Activated CD8-positive, alpha-beta memory T cell treated with anti-CD3 and anti-CD28 coated beads, Interleukin-2, amount 50 U/mL, for 24 hours (primary cell): ENCODE data around the gene DYNC2LI1.

Source experiments
- DNase-seq: peaks from one replicate; pipeline ENCODE4 v3.0.0-alpha.2; 2020; ENCODE audit errors: extremely low read depth

The DYNC2LI1 gene

DNA sequence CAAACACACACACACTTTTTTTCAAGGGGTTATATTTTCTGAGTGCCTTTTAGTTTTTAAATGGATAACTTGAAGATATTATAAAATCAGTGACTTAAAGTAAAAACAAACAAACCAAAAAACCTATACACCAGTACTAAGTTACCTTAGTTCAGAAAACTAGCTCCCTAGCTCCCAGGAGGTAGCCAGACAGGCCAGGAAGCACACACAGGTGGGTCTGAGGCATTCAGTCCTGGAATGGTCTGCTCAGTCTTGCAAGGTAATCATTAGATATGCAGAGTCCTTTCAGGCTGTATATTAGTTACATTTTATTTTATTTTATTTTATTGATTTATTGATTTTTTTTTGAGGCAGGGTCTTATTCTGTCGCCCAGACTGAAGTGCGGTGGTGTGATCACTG lies 10.7 kb upstream of the DYNC2LI1 start:
- DNase-seq = no peak

DNA sequence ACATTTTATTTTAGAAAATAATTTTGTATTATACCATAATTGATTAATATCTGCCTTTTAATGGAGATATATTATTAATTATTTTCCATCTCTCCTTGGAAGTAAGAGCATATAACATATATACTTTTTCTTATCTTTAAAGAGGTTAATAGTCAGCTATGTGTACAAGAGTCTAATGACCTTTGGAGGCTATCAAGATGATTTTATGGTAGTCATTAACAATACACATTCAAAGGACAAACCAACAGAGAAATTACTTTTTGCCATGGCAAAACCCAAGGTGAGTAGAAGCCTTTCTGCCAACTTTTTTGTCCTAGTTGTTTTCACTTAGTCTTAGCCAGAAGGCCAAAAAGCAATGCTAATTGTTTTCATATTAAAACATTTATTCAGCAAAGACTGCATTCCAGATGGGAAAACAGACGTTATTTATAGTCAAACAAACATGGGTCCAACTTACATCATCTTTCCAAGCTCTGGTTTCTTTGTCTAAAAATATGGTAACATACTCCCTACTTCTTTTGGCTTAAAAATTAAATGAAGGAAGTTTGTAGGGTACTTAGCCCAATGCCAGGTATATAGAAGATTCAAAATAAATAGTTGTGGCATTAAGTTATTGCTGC lies 9.6 kb upstream of the DYNC2LI1 start:
- DNase-seq = no peak

DNA sequence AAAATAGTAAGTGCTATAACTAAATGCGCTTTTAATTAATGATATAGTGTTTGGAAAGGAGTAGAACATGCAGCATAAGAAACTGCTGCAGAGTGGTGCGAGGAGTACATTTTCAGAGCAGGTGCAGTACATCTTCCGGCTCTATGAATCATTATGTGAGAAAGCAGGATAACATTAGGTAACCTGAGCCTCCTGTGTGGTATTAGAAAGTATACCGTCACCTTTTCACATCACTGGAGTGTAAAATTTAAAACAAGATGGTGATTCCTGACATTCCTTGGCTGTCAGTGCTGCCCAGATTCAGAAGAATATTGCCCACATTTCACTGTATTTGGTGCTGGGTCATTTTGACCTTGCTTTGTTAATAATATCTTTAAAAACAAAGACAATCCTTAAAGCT lies 7.8 kb upstream of the DYNC2LI1 start:
- DNase-seq = no peak

DNA sequence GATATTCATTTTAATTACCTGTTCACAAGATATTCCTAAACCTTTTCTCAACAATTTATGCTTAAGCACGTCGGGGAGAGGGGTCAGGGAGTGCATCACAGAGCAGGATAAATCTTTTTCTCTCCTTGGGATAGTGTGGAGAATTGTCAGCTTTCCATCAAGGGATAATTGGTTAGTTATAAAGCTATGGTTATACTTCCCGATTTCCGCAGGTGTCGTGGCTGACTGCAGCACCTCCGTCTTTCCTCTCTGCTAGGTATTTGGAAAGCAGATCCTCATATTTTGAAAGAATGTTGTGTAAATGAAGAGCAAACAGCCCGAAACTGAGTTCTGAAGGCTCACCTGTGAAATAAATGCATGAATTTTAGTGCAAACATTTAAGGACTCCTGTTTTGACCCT lies 778 bp downstream of the DYNC2LI1 start:
- no peak for DNase-seq

DNA sequence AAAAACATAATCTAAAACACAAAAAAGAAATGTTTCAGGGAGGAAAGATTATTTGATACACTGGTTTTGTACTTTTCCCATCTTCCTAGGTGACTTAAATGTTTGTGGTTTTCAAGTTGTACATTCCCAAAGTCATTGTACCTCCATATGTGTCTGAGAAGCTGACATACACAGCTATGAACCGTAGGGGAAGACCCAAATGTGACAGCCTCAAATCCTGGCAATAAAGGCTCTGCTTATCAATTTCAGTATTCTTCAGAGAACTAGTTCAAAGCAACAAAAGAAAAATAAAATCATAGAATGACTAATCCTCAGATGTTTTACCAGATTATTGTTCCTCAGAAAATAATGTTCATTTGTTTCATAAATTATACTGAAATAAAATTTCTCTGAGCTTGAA lies 2.5 kb downstream of the DYNC2LI1 start:
- no peak for DNase-seq

DNA sequence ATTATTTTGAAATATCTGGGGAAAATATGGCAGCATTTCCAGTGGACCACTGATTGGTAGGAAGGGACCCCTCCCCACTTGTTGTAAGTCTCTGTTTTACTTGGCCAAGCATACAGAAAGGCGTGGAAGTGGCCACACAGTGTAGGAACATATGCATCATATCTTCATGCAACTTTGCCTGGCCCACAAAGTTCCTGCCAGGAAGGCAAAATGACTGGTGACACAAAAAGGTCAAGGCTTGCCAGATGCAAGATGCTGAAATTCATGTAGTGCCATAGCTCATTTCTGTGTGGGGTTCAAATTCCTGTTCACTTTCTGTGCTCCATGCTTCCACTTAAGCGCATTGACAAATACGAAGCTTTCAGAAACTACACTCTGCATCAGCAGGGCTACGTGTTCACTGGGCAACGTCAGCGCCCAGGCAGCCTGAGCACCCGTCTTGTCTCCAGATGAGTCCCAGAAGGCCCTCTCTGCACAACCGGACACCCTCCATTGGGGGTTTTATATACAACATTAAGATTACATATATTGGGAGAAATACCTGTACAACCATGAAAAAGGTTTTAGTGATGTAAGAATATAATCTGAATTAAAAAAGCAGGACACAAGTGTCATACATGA lies 3.6 kb downstream of the DYNC2LI1 start:
- no peak for DNase-seq

DNA sequence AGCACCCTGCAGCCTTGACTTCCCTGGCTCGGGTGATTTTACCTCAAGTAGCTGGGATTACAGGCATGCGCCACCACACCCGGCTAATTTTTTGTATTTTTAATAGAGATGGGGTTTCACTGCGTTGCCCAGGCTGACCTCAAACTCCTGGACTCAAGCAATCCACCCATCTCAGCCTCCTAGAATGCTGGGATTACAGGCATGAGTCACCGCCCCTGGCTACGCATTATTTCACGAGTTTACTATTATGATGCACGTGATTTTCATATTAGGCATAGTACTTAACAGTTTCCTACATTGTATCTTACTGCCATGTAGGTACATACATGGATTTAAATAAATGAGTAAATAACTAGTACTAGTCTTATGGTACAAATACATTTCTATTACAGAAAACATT lies 4.4 kb downstream of the DYNC2LI1 start:
- no peak for DNase-seq

DNA sequence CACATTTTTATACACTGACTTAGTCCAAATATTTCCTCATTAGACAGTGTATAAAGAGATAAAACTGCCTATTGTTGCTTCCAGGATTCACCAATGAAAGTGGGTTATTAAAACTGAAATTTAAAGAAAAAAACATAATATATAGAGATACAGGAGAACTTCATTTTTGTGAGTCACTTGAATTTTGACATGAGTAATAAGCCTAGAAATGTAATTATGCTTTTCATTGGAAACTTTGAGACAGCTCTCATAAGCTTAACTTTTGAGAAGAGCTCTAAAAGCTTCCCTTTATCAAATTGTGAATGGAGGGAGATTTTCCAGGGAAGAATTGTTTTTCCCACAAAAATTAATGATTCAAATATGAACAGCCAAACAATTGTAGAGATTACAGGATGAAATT lies 14.1 kb downstream of the DYNC2LI1 start:
- no peak for DNase-seq

DNA sequence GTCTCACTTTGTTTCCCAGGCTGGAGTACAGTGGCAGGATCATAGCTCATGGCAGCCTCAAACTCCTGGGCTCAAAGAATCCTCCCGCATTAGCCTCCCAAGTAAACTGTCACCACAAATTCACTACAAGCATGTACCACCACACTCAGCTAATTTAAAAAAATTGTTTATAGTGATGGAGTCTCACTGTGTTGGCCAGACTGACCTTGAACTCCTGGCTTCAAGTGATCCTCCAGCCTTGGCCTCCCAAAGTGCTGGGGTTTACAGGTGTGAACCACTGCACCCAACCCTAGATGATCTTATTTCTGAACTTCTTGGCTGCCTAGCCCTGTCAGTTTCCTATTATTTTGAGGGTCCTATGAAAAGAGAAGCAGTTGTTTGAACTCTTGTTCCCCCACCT lies 14.8 kb downstream of the DYNC2LI1 start:
- DNase-seq = no peak

DNA sequence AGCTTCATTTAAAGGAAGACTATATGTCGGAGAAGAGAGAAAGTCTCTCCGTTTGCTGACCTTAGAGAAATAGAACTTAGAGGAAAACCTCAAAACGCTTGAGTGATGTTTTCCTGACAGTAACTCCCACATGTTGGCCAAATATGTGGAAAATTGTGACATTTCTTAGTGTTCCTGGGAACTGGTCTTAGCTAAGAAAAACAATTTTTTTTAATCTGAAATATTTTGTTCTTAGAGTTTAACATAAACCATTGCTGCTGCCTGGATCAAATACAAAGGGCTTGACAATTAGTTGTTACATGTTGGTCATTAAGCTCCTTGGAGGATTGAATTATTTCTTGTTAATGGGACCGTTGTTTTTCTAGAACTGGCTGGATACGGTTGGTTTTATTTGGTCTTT lies 16.3 kb downstream of the DYNC2LI1 start:
- DNase-seq = no peak

DNA sequence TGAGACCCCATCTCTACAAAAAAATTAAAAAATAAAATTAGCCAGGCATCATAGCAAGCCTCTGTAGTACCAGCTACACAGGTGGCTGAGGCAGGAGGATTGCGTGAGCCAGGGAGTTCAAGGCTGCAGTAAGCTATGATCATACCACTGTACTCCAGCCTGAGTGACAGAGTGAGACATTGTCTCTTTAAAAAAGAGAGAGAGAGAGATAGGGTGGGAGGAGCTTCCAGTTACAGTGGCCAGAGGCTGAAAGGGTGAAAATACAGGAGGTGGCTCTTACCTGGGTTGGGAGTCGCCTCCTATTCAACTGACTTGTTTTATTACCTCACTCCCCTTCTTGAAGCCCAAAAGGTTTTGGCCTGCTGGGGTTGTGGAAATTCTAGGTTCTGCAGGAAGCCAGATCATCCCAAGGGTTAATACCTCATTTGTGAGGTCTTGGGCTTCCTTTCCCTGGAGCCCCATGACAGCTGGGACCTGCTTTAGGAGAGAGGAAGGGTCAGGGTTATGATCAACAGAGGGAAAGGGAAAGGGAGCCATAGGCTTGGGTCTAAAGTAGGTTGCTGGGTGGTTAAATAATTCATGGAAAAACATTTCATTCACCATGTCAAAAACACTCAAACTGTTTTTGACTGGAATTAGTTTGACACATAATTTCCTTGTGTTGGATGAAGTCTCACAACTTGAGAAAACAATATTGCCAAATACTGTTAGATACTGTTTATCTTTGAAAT lies 17.4 kb downstream of the DYNC2LI1 start:
- no peak for DNase-seq

DNA sequence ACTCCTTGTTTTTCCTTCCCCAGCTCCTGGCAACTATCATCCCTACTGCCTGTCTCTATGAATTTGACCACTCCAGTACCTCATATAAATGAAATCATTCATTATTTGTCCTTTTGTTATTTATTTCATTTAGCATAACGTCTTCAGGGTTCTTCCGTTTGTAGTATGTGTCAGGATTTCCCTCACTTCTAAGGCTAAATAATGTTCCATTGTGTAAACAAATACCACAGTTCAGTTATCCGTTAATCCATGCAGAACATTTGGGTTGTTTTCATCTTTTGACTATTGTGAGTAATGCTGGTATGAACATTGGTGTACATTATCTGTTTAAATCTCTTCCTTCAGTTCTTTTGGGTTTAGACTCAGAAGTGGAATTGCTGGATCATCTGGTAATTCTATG lies 18.8 kb downstream of the DYNC2LI1 start:
- no peak for DNase-seq

DNA sequence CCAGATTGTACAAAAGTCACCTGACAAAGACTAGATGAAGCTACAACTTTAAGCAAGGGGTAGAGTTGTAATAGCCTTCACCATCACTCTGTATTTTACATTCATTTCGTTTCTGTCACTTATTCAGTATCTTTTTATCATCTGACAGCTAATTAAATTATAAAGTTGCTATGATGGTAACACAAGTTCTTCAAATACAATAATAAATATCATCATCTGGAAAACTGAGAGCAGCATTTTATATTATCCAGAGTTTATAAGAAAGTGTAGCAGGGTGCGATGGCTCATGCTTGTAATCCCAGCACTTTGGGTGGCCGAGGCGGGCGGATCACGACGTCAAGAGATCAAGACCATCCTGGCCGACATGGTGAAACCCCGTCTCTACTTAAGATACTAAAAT lies 21.1 kb downstream of the DYNC2LI1 start:
- no peak for DNase-seq

DNA sequence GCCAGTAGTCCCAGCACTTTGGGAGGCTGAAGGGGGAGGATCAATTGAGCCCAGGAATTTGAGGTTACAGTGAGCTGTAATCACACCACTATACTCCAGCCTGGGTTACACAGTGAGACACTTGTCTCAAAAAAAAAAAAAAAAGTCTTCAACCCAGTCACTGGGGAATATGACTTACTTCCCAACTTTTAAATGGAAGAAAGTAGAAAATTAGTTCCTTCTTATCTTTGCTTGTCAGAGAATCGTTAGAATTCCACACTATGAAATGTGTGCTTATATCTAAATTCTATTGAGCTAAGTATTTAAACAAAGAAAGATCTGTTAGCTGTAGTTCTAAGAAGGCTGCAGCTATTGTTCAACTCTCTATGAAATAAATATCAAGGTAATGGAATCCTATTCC lies 22.4 kb downstream of the DYNC2LI1 start:
- DNase-seq = no peak

DNA sequence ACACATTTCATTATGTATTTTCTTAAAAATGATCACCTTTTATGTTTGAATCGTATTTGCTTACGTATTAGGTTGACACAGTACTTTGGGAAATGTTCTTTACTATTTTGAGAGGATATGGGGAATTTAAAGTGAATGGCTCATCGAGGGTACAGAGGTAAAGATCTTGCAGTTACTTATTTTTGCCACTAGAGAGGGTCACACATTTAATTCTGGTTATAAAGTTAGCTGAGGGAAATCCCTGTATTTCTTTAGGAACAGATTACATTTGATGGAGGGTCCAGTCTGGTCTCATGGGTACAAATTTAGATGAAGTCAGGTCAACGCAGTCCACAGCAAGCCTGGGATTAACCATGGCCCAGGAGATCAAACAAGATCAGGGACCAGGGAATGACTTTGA lies 24.5 kb downstream of the DYNC2LI1 start:
- no peak for DNase-seq

DNA sequence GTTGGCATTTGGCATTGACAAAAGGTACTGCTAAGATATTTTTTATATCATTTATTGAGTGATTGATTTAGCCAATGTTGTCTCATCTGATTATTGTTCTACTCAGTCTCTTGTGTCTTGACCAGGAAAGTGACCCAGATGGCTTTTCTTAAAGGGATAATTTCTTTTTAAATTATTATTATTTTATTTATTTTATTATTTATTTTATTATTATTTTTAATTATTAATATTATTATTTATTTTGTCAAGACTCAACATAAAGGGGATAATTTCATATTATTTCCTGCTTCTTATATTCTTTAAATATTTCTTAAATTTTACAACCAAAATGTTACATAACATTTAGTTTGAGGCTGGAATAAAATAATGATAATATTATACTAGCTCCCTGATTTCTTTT lies 27.1 kb downstream of the DYNC2LI1 start:
- no peak for DNase-seq

DNA sequence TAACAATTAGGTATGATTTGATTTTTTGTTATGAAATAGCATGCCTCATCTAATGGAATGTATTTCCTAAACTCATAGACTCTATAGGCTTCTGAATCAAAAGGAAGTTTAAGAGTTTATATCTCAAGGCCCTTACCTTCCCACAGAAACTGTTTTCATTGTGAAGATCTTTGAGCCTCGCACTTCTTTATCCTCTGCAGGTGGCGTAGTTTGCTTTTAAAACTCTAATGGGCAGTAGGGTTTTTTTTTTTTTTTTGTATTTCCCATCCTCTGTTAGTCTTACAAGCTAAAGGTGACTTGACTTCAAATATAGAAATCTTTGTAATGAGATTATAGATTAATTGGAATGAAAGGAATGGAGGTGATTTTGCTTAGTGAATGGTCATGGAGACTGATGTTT lies 28.3 kb downstream of the DYNC2LI1 start:
- no peak for DNase-seq

DNA sequence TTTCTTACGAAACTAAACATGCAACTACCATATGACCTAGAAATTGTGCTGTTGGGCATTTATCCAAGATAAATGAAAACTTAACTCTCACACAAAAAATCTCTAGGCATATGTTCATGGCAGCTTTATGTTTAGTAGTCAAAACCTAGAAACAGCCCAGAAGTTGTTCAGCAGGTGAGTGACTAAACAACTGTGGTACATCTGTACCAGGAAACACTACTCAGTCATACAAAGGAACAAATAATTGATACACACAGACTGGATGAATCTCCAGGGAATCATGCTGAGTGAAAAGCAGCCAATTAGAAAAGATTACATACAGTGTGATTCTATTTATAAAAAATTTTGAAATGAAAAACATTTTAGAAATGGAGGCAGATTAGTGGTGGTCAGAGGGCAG lies 29.3 kb downstream of the DYNC2LI1 start:
- DNase-seq = no peak

DNA sequence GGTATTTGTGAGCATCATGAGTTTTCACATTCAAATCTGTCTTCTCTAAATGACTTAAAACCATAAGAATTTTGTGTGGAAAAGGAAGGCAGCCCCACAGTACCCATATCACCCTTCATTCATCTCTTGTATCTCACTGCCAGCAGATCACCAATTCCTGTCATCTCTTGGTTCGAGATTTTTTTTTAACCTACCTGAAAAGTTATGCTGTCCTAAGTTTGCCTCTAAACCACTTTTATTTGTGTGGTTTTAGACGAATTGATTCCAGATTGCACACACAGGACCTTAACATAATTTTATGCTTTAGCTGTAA lies 32.8 kb downstream of the DYNC2LI1 start:
- no peak for DNase-seq

DNA sequence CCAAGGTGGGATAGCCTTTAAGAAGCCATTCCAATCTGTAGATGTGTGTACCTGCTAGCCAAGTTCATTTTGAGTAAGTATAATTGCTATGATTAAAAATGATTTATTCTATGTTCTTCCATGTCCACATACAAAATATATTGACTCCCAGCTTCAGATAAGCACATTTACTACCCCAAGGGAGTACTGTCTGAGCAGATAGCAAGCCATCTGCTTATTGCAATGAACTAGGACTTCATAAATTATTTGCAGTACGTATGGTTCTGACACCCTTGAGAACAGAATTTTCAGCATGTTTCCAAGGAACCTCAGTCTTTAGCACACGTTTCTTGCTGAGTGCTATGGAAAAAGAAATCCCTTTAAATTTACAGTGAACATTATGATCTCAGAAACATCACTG lies 36.6 kb downstream of the DYNC2LI1 start:
- DNase-seq = no peak

DNA sequence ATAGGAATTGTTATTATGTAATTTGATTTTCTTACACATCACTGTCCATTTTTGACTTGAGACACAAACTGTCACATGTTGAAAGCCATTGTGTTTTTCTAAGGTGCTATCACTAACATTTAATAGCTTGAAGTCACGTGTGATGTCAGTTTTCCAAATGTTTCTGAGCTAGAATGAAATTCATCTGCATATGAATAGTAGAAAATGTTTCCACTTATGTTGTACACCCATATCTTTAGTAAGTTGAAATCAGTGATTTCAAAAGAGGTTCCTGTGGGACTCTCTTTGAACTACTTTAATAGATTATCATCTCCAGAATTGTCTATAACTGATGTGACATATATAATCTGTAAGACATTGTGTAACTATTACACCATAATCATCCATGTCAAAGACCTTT lies 37.0 kb downstream of the DYNC2LI1 start:
- no peak for DNase-seq

DNA sequence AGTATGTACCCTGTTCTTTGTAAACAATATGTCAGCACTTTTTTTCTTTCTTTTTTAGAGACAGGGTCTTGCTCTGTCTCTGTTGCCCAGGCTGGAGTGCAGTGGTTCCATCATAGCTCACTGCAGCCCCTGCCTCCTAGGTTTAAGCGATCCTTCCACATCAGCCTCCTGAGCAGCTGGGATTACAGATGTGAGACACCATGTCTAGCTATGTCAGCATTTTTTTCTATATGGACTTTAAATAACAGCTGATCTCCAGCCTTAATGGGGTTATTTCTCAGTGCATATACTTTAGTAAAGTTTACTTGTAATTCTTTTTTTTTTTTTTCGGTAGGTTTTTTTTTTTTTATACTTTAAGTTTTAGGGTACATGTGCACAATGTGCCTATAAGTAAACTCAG lies 38.2 kb downstream of the DYNC2LI1 start:
- DNase-seq = no peak

DNA sequence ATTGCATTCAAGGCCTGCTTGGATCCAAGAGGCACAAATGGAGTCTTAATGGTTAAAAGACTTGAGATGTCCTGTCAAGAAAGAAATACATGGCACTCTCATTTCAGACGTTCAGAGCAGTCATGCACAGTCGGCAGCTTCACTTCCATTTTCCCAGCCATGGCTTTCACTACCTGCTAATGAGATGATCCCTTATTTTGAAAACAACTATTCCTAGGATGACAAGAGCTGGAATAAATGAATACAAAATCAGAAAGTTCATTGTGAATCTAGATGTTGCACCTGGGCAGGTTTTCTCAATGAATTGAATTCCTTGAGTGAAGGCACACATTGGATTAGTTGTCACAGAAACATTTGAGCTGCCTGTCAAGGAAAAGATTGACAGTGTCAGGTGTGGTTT lies 39.1 kb downstream of the DYNC2LI1 start:
- no peak for DNase-seq

DNA sequence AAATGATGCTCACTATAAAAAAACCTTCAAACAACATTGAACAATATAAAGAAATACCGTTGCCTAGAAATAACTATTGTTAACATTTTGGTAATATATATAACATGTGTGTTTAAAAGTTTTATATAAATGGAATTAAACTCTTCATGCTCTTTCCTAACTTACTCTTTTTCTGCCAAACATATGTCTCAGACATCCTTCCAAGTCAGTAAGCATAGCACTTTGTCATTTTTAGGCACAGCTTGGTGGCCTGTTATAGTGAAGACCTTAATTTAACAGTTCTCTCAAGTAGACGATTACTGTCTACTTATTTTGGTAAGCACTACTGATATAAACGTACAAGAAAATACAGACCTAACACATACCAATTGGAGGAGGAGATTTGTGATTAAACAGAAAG lies 40.9 kb downstream of the DYNC2LI1 start:
- DNase-seq = no peak
